Nephron progenitor cell (in vitro differentiated cells): ENCODE measurements around the gene NCR2.

Experiments used
- DNase-seq: peaks from one replicate; pipeline ENCODE4 v3.0.0; 2021
- H3K27ac Mint-ChIP-seq: 2 replicates; pipeline ENCODE4 v1.8.0; 2021; ENCODE audit warnings: mild to moderate bottlenecking, moderate library complexity, mixed read lengths
- H3K27me3 Mint-ChIP-seq: 2 replicates; pipeline ENCODE4 v1.8.0; 2021; ENCODE audit warnings: mild to moderate bottlenecking, low read depth, mixed read lengths; ENCODE audit not compliant: poor library complexity
- H3K36me3 Mint-ChIP-seq: 2 replicates; pipeline ENCODE4 v1.8.0; 2021; ENCODE audit warnings: low read depth, mixed read lengths
- H3K4me1 Mint-ChIP-seq: 2 replicates; pipeline ENCODE4 v1.8.0; 2021; ENCODE audit warnings: mixed read lengths
- H3K4me3 Mint-ChIP-seq: 2 replicates; pipeline ENCODE4 v1.8.0; 2021; ENCODE audit warnings: mild to moderate bottlenecking, moderate library complexity, mixed read lengths
- H3K9me3 Mint-ChIP-seq: 2 replicates; pipeline ENCODE4 v1.8.0; 2021; ENCODE audit warnings: mild to moderate bottlenecking, moderate library complexity, mixed read lengths
- TF ChIP-seq, protein P1 (sequence below): fragments of 200-600 bp; sonication (generic); IDR thresholded peaks from 2 replicates; pipeline ENCODE4 v1.5.0; 2021; ENCODE audit warnings: antibody characterized with exemption

Gene NCR2

GRCh38 chr6:41345901-41346300, 10.5 kb downstream of the NCR2 start:
- no peak overlapping the region for H3K4me3 Mint-ChIP-seq
- peaks cover 79% of the 10 kb centered on the region for H3K27me3 Mint-ChIP-seq
- H3K4me1 Mint-ChIP-seq: peaks cover 23% of the 10 kb centered on the region
- TF ChIP-seq, protein P1, sequence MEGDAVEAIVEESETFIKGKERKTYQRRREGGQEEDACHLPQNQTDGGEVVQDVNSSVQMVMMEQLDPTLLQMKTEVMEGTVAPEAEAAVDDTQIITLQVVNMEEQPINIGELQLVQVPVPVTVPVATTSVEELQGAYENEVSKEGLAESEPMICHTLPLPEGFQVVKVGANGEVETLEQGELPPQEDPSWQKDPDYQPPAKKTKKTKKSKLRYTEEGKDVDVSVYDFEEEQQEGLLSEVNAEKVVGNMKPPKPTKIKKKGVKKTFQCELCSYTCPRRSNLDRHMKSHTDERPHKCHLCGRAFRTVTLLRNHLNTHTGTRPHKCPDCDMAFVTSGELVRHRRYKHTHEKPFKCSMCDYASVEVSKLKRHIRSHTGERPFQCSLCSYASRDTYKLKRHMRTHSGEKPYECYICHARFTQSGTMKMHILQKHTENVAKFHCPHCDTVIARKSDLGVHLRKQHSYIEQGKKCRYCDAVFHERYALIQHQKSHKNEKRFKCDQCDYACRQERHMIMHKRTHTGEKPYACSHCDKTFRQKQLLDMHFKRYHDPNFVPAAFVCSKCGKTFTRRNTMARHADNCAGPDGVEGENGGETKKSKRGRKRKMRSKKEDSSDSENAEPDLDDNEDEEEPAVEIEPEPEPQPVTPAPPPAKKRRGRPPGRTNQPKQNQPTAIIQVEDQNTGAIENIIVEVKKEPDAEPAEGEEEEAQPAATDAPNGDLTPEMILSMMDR: no peak
- DNase-seq: no peak
- H3K27ac Mint-ChIP-seq: no peak overlapping the region
- H3K36me3 Mint-ChIP-seq: no peaks in the 10 kb centered on the region
- peaks cover 26% of the 10 kb centered on the region for H3K9me3 Mint-ChIP-seq

DNA sequence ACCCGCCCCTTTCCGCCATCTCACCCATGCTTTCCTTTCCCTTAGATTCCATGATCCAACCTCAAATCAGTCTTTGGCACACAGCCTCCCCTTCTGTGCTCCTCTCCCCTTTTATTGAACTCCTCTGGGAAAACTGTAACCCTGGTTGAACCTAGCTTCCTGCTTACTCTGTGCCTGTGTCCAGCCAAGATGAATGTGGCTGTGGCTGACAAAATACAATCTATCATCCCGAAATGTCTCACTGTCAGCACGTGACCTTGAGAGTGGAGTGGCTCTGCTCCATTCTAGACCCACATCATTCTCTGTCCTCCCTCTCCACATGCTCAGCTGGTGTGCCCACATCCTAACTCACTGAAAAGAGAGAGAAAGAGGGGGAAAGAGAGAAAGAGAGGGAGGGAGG, 11.0 kb downstream of the NCR2 start:
- peaks cover 26% of the 10 kb centered on the region for H3K9me3 Mint-ChIP-seq
- H3K27me3 Mint-ChIP-seq: peaks cover 81% of the 10 kb centered on the region

DNA sequence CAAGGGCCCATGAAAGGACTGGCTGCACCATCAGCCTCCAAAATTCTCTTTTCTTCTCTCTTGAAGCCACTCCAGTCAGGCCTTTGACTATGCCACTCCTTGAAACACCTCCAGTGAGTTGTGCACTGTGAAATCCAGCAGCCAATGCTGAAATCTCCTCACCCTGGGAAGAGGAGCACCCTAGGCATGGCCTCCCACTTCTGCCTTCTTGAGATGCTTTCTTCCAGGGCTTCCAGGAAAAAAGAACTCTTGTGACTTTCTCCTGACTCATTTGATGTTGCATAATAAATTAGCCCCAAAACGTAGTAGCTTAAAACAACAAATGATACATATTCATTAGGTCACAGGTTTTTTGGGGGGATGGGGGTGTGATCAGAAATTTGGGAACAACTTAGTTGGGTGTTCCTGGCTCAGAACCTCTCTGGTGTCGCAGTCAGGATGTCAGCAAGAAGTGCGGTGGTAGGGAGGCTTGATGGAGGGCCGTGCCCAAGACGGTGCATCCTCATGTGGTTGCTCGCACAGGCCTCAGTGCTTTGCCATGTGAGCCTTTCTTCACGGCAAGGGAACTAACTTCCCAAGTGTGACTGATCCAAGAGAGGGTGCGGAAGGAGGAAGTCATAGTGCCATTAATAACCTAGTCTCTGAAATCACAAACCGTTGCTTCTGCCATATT, 12.1 kb downstream of the NCR2 start:
- H3K36me3 Mint-ChIP-seq: no peaks in the 10 kb centered on the region
- TF ChIP-seq, protein P1: no peak
- H3K9me3 Mint-ChIP-seq: peaks cover 26% of the 10 kb centered on the region
- H3K27ac Mint-ChIP-seq: no peak overlapping the region
- H3K4me1 Mint-ChIP-seq: peaks cover 15% of the 10 kb centered on the region
- peaks cover 81% of the 10 kb centered on the region for H3K27me3 Mint-ChIP-seq
- H3K4me3 Mint-ChIP-seq: no peak overlapping the region
- no peak for DNase-seq

More for the DNA sequence above, 11.0 kb downstream of the NCR2 start:
- no peak overlapping the region for H3K27ac Mint-ChIP-seq
- DNase-seq: no peak
- TF ChIP-seq, protein P1: no peak
- no peaks in the 10 kb centered on the region for H3K36me3 Mint-ChIP-seq
- peaks cover 23% of the 10 kb centered on the region for H3K4me1 Mint-ChIP-seq
- no peak overlapping the region for H3K4me3 Mint-ChIP-seq

- TF ChIP-seq, protein P1: no peak
- H3K27ac Mint-ChIP-seq: no peak overlapping the region
These were observed 13.5 kb downstream of the NCR2 start for GRCh38 chr6:41348934-41349333.

GRCh38 chr6:41352396-41352795, 17.0 kb downstream of the NCR2 start:
- no peaks in the 10 kb centered on the region for H3K36me3 Mint-ChIP-seq
- H3K27ac Mint-ChIP-seq: no peak overlapping the region
- H3K9me3 Mint-ChIP-seq: peaks cover 24% of the 10 kb centered on the region
- TF ChIP-seq, protein P1: no peak
- peaks cover 83% of the 10 kb centered on the region for H3K27me3 Mint-ChIP-seq
- H3K4me3 Mint-ChIP-seq: no peak overlapping the region
- DNase-seq: no peak
- no peaks in the 10 kb centered on the region for H3K4me1 Mint-ChIP-seq

More at GRCh38 chr6:41348934-41349333, 13.5 kb downstream of the NCR2 start:
- no peak for DNase-seq
- Mint-ChIP-seq H3K36me3 (no peaks in the 10 kb centered on the region), H3K4me1 (peaks cover 13% of the 10 kb centered on the region), H3K9me3 (peaks cover 26% of the 10 kb centered on the region), H3K4me3 (no peak overlapping the region), H3K27me3 (peaks cover 81% of the 10 kb centered on the region)

- no peak for DNase-seq
- Mint-ChIP-seq H3K36me3 (no peaks in the 10 kb centered on the region), H3K27ac (no peak overlapping the region), H3K4me1 (no peaks in the 10 kb centered on the region), H3K4me3 (no peak overlapping the region), H3K9me3 (peaks cover 19% of the 10 kb centered on the region), H3K27me3 (peaks cover 80% of the 10 kb centered on the region)
- TF ChIP-seq, protein P1: no peak
These were observed 17.5 kb downstream of the NCR2 start for GRCh38 chr6:41352907-41353306.
